Testis (tissue), 2 donors: ENCODE measurements around the gene FBXL17.

ENCODE experiments used
- CTCF ChIP-seq, 3 experiments: fragments of 450-650 bp in 2 of 3; fragments of 200-600 bp in 1 of 3; sonication (generic) in 1 of 3; IDR thresholded peaks; one replicate each; pipeline ENCODE4 v1.5.1; 2016 to 2019; ENCODE audit warnings: antibody characterized with exemption in 3 of 3, mild to moderate bottlenecking in 2 of 3, moderate library complexity in 1 of 3
- POLR2A ChIP-seq: fragments of 450-650 bp; IDR thresholded peaks from one replicate; pipeline ENCODE4 v1.6.1; 2017; ENCODE audit warnings: antibody characterized with exemption, mild to moderate bottlenecking, moderate library complexity

- TF ChIP-seq CTCF (IDR thresholded peaks at IDR 0.05) (no peak), POLR2A (no peak)
Measured at GRCh38 chr5:108144332-108144731, 237.6 kb downstream of the FBXL17 start.
